Suprapubic skin (tissue), 4 donors: ENCODE data around the gene CACNA2D3. TPM values are rescaled to one million over a fixed set of nuclear protein-coding genes. Genes with fewer than 3 reads are reported as not detected.

Experiments
- DNase-seq, 2 donors: peaks; one replicate each; pipeline ENCODE4 v3.0.0-alpha.2; 2019; ENCODE audit warnings: low spot score in 2 of 2
- H3K27ac ChIP-seq: fragments of 200-600 bp; sonication (generic); one replicate; pipeline ENCODE4 v1.5.1; 2019
- H3K27me3 ChIP-seq: fragments of 200-600 bp; sonication (generic); one replicate; pipeline ENCODE4 v1.5.1; 2019
- H3K36me3 ChIP-seq: fragments of 200-600 bp; sonication (generic); one replicate; pipeline ENCODE4 v1.5.1; 2019
- H3K4me1 ChIP-seq: fragments of 200-600 bp; sonication (generic); one replicate; pipeline ENCODE4 v1.5.1; 2019
- H3K4me3 ChIP-seq: fragments of 200-600 bp; sonication (generic); one replicate; pipeline ENCODE4 v1.5.1; 2019; ENCODE audit warnings: mild to moderate bottlenecking
- H3K9me3 ChIP-seq: fragments of 200-600 bp; sonication (generic); one replicate; pipeline ENCODE4 v1.5.1; 2019
- CTCF ChIP-seq, 2 donors: fragments of 200-600 bp in 1 of 2; fragments of 450-650 bp in 1 of 2; sonication (generic) in 1 of 2; IDR thresholded peaks; one replicate each; pipeline ENCODE4 v1.5.1; 2016 to 2019; ENCODE audit warnings: antibody characterized with exemption in 2 of 2, mild to moderate bottlenecking in 1 of 2, moderate library complexity in 1 of 2
- EP300 ChIP-seq: sonication (generic); formaldehyde crosslinking; IDR thresholded peaks from one replicate; pipeline ENCODE4 v1.6.1; 2017; ENCODE audit warnings: antibody characterized with exemption
- POLR2A ChIP-seq, 2 donors: fragments of 450-650 bp; IDR thresholded peaks; one replicate each; pipeline ENCODE4 v1.6.1; 2017; ENCODE audit warnings: antibody characterized with exemption in 2 of 2, mild to moderate bottlenecking in 2 of 2, moderate library complexity in 2 of 2
- POLR2AphosphoS5 ChIP-seq, 3 donors: sonication (generic); formaldehyde crosslinking; IDR thresholded peaks; one replicate each; pipeline ENCODE4 v1.6.1; 2017; ENCODE audit warnings: antibody characterized with exemption in 3 of 3
- WGBS: methylation state at CpG from one replicate; pipeline ENCODE4 v1.1.5; 2018; 5-methylcytosine and 5-hydroxymethylcytosine counted together
- total RNA-seq, 4 donors: library from RNA; depleted of rRNA; stranded (reverse); fragments of >200 nt; gene quantifications; one replicate each; pipeline ENCODE4 v1.1.0, GENCODE V29; 2016

The CACNA2D3 gene
- total RNA-seq, 4 donors from 2014 or later, result 0.42 to 2.8 (median 0.95) TPM

GRCh38 chr3:54706738-54707137 lies 584.4 kb downstream of the CACNA2D3 start:
- no peaks in the 10 kb centered on the region for H3K36me3 ChIP-seq
- TF ChIP-seq EP300 (no peak), CTCF (IDR thresholded peaks at IDR 0.05) (no peak), POLR2A (IDR thresholded peaks at IDR 0.05) (no peak), POLR2AphosphoS5 (IDR thresholded peaks at IDR 0.05) (no peak)
- no peak overlapping the region for H3K4me3 ChIP-seq
- DNase-seq, result no peak
- no peak overlapping the region for H3K27ac ChIP-seq
- H3K27me3 ChIP-seq, result no peaks in the 10 kb centered on the region
- WGBS, result 88% methylated on average over 3 of the region's 3 CpGs
- H3K4me1 ChIP-seq, result no peaks in the 10 kb centered on the region
- no peaks in the 10 kb centered on the region for H3K9me3 ChIP-seq

GRCh38 chr3:54709785-54710184 lies 587.4 kb downstream of the CACNA2D3 start:
- Histone ChIP-seq H3K36me3 (no peaks in the 10 kb centered on the region), H3K27me3 (no peaks in the 10 kb centered on the region), H3K27ac (no peak overlapping the region), H3K9me3 (no peaks in the 10 kb centered on the region), H3K4me3 (no peak overlapping the region), H3K4me1 (no peaks in the 10 kb centered on the region)
- TF ChIP-seq EP300 (no peak), CTCF (IDR thresholded peaks at IDR 0.05) (no peak), POLR2A (IDR thresholded peaks at IDR 0.05) (no peak)
- DNase-seq, result no peak
- 92% methylated on average over 3 of the region's 3 CpGs for WGBS

DNA sequence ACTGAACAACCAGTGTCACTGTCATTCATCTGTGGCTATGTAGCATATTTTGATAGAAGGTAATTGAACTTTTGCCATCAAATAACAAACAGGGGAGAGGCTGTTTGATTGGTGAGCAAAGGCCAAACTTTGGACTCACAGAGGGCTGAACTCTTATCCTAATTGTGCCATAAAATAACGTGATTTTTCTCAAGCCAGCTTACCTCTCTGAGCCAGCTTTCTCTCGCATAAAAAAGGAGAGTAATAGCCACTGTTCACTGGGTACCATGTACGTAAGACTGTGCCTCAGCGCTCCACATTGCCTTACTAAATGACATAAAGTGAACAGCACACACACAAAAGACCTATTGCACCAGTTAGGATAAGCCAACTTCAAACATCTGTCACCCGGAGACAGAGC lies 588.6 kb downstream of the CACNA2D3 start:
- H3K27ac ChIP-seq, result no peak overlapping the region
- 90% methylated on average over 5 of the region's 5 CpGs for WGBS
- no peaks in the 10 kb centered on the region for H3K27me3 ChIP-seq

GRCh38 chr3:54712539-54712938 lies 590.2 kb downstream of the CACNA2D3 start:
- no peaks in the 10 kb centered on the region for H3K36me3 ChIP-seq
- WGBS, result 55% methylated on average over 5 of the region's 5 CpGs
- H3K27me3 ChIP-seq, result no peaks in the 10 kb centered on the region
- H3K4me3 ChIP-seq, result no peak overlapping the region
- no peaks in the 10 kb centered on the region for H3K9me3 ChIP-seq
- no peak for DNase-seq
- no peaks in the 10 kb centered on the region for H3K4me1 ChIP-seq
- no peak overlapping the region for H3K27ac ChIP-seq
- no peak for TF ChIP-seq CTCF (IDR thresholded peaks at IDR 0.05)
- no peak for TF ChIP-seq POLR2A (IDR thresholded peaks at IDR 0.05)
- no peak for TF ChIP-seq POLR2AphosphoS5 (IDR thresholded peaks at IDR 0.05)
- no peak for TF ChIP-seq EP300

More for the DNA sequence above, 588.6 kb downstream of the CACNA2D3 start:
- H3K4me1 ChIP-seq, result no peaks in the 10 kb centered on the region
- DNase-seq, result no peak
- H3K36me3 ChIP-seq, result no peaks in the 10 kb centered on the region
- no peaks in the 10 kb centered on the region for H3K9me3 ChIP-seq
- TF ChIP-seq CTCF (IDR thresholded peaks at IDR 0.05), result no peak
- no peak for TF ChIP-seq POLR2A (IDR thresholded peaks at IDR 0.05)
- H3K4me3 ChIP-seq, result no peak overlapping the region

DNA sequence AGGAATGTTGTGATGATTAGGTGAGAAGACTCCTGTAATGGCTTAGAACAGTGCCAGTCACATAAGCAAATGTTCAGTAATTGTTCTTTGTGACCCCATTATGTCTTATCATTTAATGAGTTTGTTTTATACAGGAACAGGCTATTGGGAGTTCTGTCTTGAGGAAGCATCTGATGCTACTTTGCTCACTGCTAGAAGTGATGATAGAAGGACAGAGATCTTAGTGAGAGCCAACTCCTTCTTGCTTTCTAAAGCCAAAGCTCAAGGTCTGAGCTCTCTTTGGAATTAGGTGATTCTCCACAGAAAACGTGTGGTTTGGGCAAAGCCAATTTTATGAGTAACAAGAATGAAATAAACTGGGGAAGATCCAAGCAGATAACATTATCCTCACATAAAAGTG lies 590.7 kb downstream of the CACNA2D3 start:
- Histone ChIP-seq H3K27ac (no peak overlapping the region), H3K9me3 (no peaks in the 10 kb centered on the region), H3K4me3 (no peak overlapping the region), H3K36me3 (no peaks in the 10 kb centered on the region), H3K27me3 (no peaks in the 10 kb centered on the region), H3K4me1 (no peaks in the 10 kb centered on the region)
- no peak for DNase-seq
- TF ChIP-seq EP300, result no peak
- no peak for TF ChIP-seq CTCF (IDR thresholded peaks at IDR 0.05)
- TF ChIP-seq POLR2AphosphoS5 (IDR thresholded peaks at IDR 0.05), result no peak
- no peak for TF ChIP-seq POLR2A (IDR thresholded peaks at IDR 0.05)
- WGBS, result 52% methylated on average over 1 of the region's 1 CpG
